ENCODE measurements around the gene CREBBP.

DNA sequence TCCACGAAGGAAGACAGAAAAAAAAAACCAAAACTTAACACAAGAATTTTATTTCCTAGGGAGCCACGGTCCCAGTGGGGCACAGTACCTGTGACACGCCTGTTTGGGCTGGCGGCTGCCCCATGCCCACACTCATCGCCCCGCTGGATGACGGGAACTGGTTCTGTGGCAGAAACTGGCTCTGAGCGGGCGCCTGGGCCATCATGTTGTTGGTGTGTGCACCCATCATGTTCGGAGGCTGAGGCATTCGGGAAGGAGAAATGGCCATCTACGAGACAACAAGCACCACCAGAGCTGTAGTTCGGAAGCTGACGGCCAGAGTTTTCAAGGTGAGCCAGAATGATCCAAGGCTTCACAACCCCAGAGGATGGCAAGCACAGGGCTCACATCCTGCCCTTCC lies 106.8 kb downstream of the CREBBP start:
- TF ChIP-seq, protein P1, sequence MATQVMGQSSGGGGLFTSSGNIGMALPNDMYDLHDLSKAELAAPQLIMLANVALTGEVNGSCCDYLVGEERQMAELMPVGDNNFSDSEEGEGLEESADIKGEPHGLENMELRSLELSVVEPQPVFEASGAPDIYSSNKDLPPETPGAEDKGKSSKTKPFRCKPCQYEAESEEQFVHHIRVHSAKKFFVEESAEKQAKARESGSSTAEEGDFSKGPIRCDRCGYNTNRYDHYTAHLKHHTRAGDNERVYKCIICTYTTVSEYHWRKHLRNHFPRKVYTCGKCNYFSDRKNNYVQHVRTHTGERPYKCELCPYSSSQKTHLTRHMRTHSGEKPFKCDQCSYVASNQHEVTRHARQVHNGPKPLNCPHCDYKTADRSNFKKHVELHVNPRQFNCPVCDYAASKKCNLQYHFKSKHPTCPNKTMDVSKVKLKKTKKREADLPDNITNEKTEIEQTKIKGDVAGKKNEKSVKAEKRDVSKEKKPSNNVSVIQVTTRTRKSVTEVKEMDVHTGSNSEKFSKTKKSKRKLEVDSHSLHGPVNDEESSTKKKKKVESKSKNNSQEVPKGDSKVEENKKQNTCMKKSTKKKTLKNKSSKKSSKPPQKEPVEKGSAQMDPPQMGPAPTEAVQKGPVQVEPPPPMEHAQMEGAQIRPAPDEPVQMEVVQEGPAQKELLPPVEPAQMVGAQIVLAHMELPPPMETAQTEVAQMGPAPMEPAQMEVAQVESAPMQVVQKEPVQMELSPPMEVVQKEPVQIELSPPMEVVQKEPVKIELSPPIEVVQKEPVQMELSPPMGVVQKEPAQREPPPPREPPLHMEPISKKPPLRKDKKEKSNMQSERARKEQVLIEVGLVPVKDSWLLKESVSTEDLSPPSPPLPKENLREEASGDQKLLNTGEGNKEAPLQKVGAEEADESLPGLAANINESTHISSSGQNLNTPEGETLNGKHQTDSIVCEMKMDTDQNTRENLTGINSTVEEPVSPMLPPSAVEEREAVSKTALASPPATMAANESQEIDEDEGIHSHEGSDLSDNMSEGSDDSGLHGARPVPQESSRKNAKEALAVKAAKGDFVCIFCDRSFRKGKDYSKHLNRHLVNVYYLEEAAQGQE (IDR thresholded peaks at IDR 0.05), result no peak
- TF ChIP-seq MYC (IDR thresholded peaks at IDR 0.05; ENCODE audit: borderline replicate concordance, low read length) (no peak), NFE2L2 (conservative IDR thresholded peaks at IDR 0.05; ENCODE audit: low read length) (no peak), EP300 (IDR thresholded peaks at IDR 0.05) (no peak), POLR2A (IDR thresholded peaks at IDR 0.05; ENCODE audit: low read length) (no peak)
- TF ChIP-seq, protein P2, sequence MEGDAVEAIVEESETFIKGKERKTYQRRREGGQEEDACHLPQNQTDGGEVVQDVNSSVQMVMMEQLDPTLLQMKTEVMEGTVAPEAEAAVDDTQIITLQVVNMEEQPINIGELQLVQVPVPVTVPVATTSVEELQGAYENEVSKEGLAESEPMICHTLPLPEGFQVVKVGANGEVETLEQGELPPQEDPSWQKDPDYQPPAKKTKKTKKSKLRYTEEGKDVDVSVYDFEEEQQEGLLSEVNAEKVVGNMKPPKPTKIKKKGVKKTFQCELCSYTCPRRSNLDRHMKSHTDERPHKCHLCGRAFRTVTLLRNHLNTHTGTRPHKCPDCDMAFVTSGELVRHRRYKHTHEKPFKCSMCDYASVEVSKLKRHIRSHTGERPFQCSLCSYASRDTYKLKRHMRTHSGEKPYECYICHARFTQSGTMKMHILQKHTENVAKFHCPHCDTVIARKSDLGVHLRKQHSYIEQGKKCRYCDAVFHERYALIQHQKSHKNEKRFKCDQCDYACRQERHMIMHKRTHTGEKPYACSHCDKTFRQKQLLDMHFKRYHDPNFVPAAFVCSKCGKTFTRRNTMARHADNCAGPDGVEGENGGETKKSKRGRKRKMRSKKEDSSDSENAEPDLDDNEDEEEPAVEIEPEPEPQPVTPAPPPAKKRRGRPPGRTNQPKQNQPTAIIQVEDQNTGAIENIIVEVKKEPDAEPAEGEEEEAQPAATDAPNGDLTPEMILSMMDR (IDR thresholded peaks at IDR 0.05), result no peak
- TF ChIP-seq, protein P3, sequence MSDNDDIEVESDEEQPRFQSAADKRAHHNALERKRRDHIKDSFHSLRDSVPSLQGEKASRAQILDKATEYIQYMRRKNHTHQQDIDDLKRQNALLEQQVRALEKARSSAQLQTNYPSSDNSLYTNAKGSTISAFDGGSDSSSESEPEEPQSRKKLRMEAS (IDR thresholded peaks at IDR 0.05), result no peak
- TF ChIP-seq, protein P4, sequence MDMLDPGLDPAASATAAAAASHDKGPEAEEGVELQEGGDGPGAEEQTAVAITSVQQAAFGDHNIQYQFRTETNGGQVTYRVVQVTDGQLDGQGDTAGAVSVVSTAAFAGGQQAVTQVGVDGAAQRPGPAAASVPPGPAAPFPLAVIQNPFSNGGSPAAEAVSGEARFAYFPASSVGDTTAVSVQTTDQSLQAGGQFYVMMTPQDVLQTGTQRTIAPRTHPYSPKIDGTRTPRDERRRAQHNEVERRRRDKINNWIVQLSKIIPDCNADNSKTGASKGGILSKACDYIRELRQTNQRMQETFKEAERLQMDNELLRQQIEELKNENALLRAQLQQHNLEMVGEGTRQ (IDR thresholded peaks at IDR 0.05), result no peak

Data from A549 (cell line).